Measurements from ENCODE around the gene VWA5A. TPM values are rescaled to one million over a fixed set of nuclear protein-coding genes. Genes with fewer than 3 reads are reported as not detected.

The VWA5A gene
- total and polyA plus RNA-seq, 10 of the 15 experiments (the other 5 are each of a cell fraction or from before 2014, with no cell fraction given): 0.45 to 1.6 (median 1.0) TPM

DNA sequence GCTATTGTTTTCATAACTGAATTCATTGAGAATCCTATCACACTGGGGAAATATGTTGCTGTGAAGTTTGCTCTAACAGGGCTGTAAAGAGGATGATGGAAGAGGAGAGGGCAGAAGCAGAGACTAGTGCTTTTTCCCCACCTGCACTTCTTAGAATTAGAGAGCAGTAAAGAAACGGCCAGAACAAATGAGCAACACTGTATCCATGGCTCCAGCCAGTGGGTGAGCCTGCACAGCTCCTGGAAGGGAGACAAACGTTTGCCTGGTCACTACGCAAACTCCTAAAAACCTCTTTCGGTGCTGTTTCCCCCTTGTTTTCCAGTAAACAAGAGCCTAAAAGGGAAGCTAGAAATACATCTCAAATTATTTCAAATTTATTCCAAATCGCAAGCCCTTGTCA, 45.7 kb downstream of the VWA5A start:
- H4K20me1 ChIP-seq (ENCODE audit: control insufficient read depth, insufficient read depth): no peaks in the 10 kb centered on the region
- H3K79me2 ChIP-seq (ENCODE audit: control insufficient read depth, insufficient read depth, low read length): no peaks in the 10 kb centered on the region
- 30% methylated on average over 5 of the region's 5 CpGs for WGBS (ENCODE audit: insufficient coverage, insufficient replicate concordance, low lambda C conversion rate, missing lambda C conversion rate)
- no peak overlapping the region for H2AFZ ChIP-seq (ENCODE audit: control insufficient read depth, low read depth, low read length)
- no peaks in the 10 kb centered on the region for H3K36me3 ChIP-seq (ENCODE audit: control insufficient read depth in 2 of 2, insufficient read depth in 2 of 2, low read length in 1 of 2)
- H3K27ac ChIP-seq (ENCODE audit: control insufficient read depth, insufficient read depth): no peak overlapping the region
- in situ Hi-C loops (cut with MboI) (no loop called here), intact Hi-C loops (cut with micrococcal nuclease; ENCODE audit: unreplicated experiment) (no loop called here)
- CTCF ChIA-PET: no interaction called here
- H3K27me3 ChIP-seq (replicated peaks in 1 of 2; ENCODE audit: control insufficient read depth in 2 of 2, insufficient read depth in 2 of 2, low read length in 1 of 2): no peaks in the 10 kb centered on the region
- POLR2A ChIA-PET: no interaction called here
- no peaks in the 10 kb centered on the region for H3K9me3 ChIP-seq (replicated peaks; ENCODE audit: control insufficient read depth, insufficient read depth, low read length)
- RAD21 ChIA-PET (ENCODE audit: unreplicated experiment): no interaction called here
- no TSS peak for BruUV-seq (replicated peaks)
- H3K4me2 ChIP-seq (ENCODE audit: control insufficient read depth, insufficient read depth): no peak overlapping the region
- DNase-seq (ENCODE audit: low read depth, low spot score) (no peak), ATAC-seq (no peak), FAIRE-seq (no peak)
- H3K4me3 ChIP-seq: no peak overlapping the region
- H3K9ac ChIP-seq (ENCODE audit: control insufficient read depth, insufficient read depth, low read length): no peak overlapping the region
- no peaks in the 10 kb centered on the region for H3K4me1 ChIP-seq (ENCODE audit: control insufficient read depth, insufficient read depth, low read length)
- no peak for TF ChIP-seq TAF1 (IDR thresholded peaks at IDR 0.05; ENCODE audit: borderline replicate concordance, low read depth, low read length)
- no peak for TF ChIP-seq NFYA (IDR thresholded peaks at IDR 0.05; ENCODE audit: borderline replicate concordance, low read depth, low read length)
- TF ChIP-seq CBX5 (IDR thresholded peaks at IDR 0.05; ENCODE audit: low read depth): no peak
- TF ChIP-seq CREM (IDR thresholded peaks at IDR 0.05; ENCODE audit: low read depth): no peak
- no peak for TF ChIP-seq NR2C1 (IDR thresholded peaks at IDR 0.05)
- TF ChIP-seq JUND (IDR thresholded peaks at IDR 0.05; ENCODE audit: low read depth, low read length): no peak
- no peak for TF ChIP-seq NFXL1 (IDR thresholded peaks at IDR 0.05; ENCODE audit: borderline replicate concordance)
- TF ChIP-seq ZNF622 (IDR thresholded peaks at IDR 0.05): no peak
- TF ChIP-seq KLF5 (IDR thresholded peaks at IDR 0.05; ENCODE audit: partially characterized antibody): no peak
- SMC1A ChIA-PET (ENCODE audit: uncharacterized antibody, unreplicated experiment): interaction anchor here (1.2 kb wide), 1 partner anchor 19 kb away, joined by 4 read pairs; no protein-coding TSS in a partner anchor

DNA sequence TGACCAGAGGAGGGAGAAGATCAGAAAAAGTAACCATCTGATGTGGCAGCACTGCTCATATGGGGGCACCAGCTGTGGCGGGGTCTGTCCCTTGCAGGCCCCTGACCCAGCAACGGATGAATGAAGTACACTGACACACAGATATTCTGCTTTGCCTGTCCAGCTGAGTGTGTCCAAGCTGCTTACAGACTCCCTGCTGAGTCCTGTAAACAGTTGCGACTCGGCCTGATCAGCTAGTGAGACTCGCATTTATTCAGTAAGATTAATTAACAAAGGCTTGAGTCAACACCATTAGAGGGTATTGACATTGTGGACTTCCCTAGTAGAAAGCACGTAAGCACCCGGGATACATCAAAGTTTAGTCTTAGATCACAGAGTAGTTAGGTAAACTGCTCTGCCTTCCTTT, 52.6 kb downstream of the VWA5A start:
- RAD21 ChIA-PET (ENCODE audit: unreplicated experiment): no interaction called here
- Histone ChIP-seq H3K27ac (ENCODE audit: control insufficient read depth, insufficient read depth) (no peak overlapping the region), H3K79me2 (ENCODE audit: control insufficient read depth, insufficient read depth, low read length) (no peaks in the 10 kb centered on the region), H3K4me1 (ENCODE audit: control insufficient read depth, insufficient read depth, low read length) (no peaks in the 10 kb centered on the region), H3K9ac (ENCODE audit: control insufficient read depth, insufficient read depth, low read length) (no peak overlapping the region), H3K9me3 (replicated peaks; ENCODE audit: control insufficient read depth, insufficient read depth, low read length) (no peaks in the 10 kb centered on the region), H3K4me2 (ENCODE audit: control insufficient read depth, insufficient read depth) (no peak overlapping the region), H2AFZ (ENCODE audit: control insufficient read depth, low read depth, low read length) (no peak overlapping the region), H3K27me3 (replicated peaks in 1 of 2; ENCODE audit: control insufficient read depth in 2 of 2, insufficient read depth in 2 of 2, low read length in 1 of 2) (no peaks in the 10 kb centered on the region), H3K4me3 (no peak overlapping the region), H4K20me1 (ENCODE audit: control insufficient read depth, insufficient read depth) (no peaks in the 10 kb centered on the region), H3K36me3 (ENCODE audit: control insufficient read depth in 2 of 2, insufficient read depth in 2 of 2, low read length in 1 of 2) (no peaks in the 10 kb centered on the region)
- 37% methylated on average over 7 of the region's 7 CpGs for WGBS (ENCODE audit: insufficient coverage, insufficient replicate concordance, low lambda C conversion rate, missing lambda C conversion rate)
- ATAC-seq (no peak), DNase-seq (ENCODE audit: low read depth, low spot score) (no peak), FAIRE-seq (no peak)
- no TSS peak for BruUV-seq (replicated peaks)
- intact Hi-C loops (cut with micrococcal nuclease; ENCODE audit: unreplicated experiment) (no loop called here), in situ Hi-C loops (cut with MboI) (no loop called here)
- POLR2A ChIA-PET: no interaction called here
- SMC1A ChIA-PET (ENCODE audit: uncharacterized antibody, unreplicated experiment): interaction anchor here (0.9 kb wide), 1 partner anchor 9 kb away, joined by 3 read pairs; no protein-coding TSS in a partner anchor
- CTCF ChIA-PET: interaction anchor here (1.0 kb wide), 1 partner anchor 27 kb away, joined by 3 read pairs; no protein-coding TSS in a partner anchor
- TF ChIP-seq FOXK2 (IDR thresholded peaks at IDR 0.05) (no peak), ESRRA (IDR thresholded peaks at IDR 0.05; ENCODE audit: low read length) (no peak), SREBF1 (IDR thresholded peaks at IDR 0.05; ENCODE audit: low read length) (no peak)
- TF ChIP-seq, protein P1, sequence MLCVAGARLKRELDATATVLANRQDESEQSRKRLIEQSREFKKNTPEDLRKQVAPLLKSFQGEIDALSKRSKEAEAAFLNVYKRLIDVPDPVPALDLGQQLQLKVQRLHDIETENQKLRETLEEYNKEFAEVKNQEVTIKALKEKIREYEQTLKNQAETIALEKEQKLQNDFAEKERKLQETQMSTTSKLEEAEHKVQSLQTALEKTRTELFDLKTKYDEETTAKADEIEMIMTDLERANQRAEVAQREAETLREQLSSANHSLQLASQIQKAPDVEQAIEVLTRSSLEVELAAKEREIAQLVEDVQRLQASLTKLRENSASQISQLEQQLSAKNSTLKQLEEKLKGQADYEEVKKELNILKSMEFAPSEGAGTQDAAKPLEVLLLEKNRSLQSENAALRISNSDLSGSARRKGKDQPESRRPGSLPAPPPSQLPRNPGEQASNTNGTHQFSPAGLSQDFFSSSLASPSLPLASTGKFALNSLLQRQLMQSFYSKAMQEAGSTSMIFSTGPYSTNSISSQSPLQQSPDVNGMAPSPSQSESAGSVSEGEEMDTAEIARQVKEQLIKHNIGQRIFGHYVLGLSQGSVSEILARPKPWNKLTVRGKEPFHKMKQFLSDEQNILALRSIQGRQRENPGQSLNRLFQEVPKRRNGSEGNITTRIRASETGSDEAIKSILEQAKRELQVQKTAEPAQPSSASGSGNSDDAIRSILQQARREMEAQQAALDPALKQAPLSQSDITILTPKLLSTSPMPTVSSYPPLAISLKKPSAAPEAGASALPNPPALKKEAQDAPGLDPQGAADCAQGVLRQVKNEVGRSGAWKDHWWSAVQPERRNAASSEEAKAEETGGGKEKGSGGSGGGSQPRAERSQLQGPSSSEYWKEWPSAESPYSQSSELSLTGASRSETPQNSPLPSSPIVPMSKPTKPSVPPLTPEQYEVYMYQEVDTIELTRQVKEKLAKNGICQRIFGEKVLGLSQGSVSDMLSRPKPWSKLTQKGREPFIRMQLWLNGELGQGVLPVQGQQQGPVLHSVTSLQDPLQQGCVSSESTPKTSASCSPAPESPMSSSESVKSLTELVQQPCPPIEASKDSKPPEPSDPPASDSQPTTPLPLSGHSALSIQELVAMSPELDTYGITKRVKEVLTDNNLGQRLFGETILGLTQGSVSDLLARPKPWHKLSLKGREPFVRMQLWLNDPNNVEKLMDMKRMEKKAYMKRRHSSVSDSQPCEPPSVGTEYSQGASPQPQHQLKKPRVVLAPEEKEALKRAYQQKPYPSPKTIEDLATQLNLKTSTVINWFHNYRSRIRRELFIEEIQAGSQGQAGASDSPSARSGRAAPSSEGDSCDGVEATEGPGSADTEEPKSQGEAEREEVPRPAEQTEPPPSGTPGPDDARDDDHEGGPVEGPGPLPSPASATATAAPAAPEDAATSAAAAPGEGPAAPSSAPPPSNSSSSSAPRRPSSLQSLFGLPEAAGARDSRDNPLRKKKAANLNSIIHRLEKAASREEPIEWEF (IDR thresholded peaks at IDR 0.05; ENCODE audit: insufficient replicate concordance, low read depth, low read length): no peak
- TF ChIP-seq, protein P2, sequence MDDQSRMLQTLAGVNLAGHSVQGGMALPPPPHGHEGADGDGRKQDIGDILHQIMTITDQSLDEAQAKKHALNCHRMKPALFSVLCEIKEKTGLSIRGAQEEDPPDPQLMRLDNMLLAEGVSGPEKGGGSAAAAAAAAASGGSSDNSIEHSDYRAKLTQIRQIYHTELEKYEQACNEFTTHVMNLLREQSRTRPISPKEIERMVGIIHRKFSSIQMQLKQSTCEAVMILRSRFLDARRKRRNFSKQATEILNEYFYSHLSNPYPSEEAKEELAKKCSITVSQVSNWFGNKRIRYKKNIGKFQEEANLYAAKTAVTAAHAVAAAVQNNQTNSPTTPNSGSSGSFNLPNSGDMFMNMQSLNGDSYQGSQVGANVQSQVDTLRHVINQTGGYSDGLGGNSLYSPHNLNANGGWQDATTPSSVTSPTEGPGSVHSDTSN (IDR thresholded peaks at IDR 0.05; ENCODE audit: insufficient replicate concordance, low read depth, low read length): no peak
